Activated T-cell treated with anti-CD3 and anti-CD28 coated beads, Interleukin-2, amount 50 U/mL, for 24 hours (primary cell): Measurements from ENCODE around the gene TBC1D2B.

Experiments used
- DNase-seq: peaks from one replicate; pipeline ENCODE4 v3.0.0-alpha.2; 2020
- H3K27ac Mint-ChIP-seq: 2 replicates; pipeline ENCODE4 v1.8.0; 2020; ENCODE audit warnings: mild to moderate bottlenecking, mixed read lengths
- H3K27me3 Mint-ChIP-seq: 2 replicates; pipeline ENCODE4 v1.8.0; 2020; ENCODE audit warnings: mixed read lengths
- H3K36me3 Mint-ChIP-seq: 2 replicates; pipeline ENCODE4 v1.8.0; 2020; ENCODE audit warnings: low read depth, mixed read lengths
- H3K4me1 Mint-ChIP-seq: 2 replicates; pipeline ENCODE4 v1.8.0; 2020; ENCODE audit warnings: low read depth, mixed read lengths
- H3K4me3 Mint-ChIP-seq: 2 replicates; pipeline ENCODE4 v1.8.0; 2020; ENCODE audit warnings: mild to moderate bottlenecking, moderate library complexity, mixed read lengths
- H3K9me3 Mint-ChIP-seq: 2 replicates; pipeline ENCODE4 v1.8.0; 2020; ENCODE audit warnings: mixed read lengths

Gene TBC1D2B

DNA sequence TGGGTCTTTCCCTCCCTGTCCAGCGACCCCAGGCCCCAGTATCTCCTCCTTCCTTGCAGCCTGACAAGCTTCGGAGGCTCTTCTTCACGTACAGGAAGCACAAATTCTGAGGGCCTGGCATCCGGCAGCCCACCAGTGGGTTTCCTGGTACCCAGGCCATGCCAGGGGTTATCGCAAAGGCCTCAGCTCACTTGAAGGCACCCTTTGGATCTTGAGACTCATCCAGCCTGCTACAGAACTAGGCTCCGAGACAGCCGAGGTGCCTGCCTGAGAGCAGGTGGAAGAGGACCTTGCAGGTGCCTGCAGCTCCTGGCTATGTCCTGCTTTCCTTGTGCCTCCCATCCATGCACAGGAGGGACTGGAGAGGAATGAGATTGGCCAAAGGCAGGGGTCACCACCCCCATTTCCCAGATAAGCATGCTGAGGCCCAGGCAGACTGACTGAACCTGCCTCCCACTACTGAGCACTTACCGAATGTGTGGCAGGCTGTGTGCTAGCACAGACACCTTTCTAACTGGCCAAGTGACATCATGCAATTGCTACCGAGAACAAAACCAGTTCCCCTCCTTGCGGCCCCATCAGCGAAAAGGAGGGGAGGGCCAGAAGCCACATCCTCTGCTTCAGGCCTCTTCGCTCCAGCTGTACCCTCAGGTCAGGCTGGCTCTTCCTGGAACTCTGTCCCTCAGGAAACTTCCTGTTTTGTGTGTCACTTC is 26.1 kb upstream of the TBC1D2B start:
- DNase-seq, result peak; percentile 68
- Mint-ChIP-seq H3K27me3 (no peaks in the 10 kb centered on the region), H3K4me1 (peaks cover 48% of the 10 kb centered on the region), H3K9me3 (no peaks in the 10 kb centered on the region), H3K36me3 (no peaks in the 10 kb centered on the region), H3K27ac (peak overlapping the region; percentile 88), H3K4me3 (peak overlapping the region; percentile 15)

DNA sequence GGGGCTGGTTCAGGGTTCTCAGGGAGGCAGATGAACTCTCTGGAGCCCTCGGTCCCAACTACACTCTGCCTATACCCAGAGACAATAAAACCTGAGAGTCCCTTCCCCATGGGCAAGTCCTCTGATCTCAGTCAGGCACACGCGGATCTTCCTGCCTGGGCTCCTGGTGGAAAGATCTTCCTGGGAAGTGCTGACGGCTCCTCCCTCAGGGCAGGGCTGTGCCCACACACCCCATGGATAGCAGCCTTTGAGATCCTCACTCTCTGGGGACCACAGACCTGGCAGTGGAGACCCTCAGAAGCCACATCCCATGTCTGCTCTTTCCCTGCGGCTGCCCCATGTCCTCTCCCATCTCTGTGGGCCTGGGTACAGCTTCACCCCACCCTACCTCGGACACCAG is 25.2 kb upstream of the TBC1D2B start:
- no peaks in the 10 kb centered on the region for H3K27me3 Mint-ChIP-seq
- H3K36me3 Mint-ChIP-seq, result no peaks in the 10 kb centered on the region
- H3K9me3 Mint-ChIP-seq, result no peaks in the 10 kb centered on the region
- no peak overlapping the region for H3K4me3 Mint-ChIP-seq
- H3K4me1 Mint-ChIP-seq, result peaks cover 46% of the 10 kb centered on the region
- peak overlapping the region; percentile 50 for H3K27ac Mint-ChIP-seq
- DNase-seq, result no peak

DNA sequence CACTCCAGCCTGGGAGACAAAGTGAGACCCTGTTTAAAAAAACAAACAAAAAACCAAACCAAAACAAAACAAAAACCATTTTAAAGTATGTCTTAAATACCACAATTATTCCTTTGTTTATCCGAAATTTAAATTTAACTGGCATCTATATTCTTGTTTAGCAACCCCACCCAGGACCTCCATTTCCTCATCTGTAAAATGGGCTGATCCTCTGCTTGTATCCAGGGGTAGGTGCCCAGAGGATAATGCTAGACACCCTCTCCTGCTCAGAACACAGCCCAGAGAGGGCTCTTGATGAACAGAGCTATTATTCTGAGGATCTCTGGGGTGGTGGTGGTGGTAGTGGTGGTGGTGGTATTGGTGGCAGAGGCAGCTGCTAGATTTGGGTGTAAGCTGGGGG is 24.7 kb upstream of the TBC1D2B start:
- DNase-seq, result no peak
- H3K27me3 Mint-ChIP-seq, result no peaks in the 10 kb centered on the region
- H3K36me3 Mint-ChIP-seq, result no peaks in the 10 kb centered on the region
- H3K4me3 Mint-ChIP-seq, result no peak overlapping the region
- no peaks in the 10 kb centered on the region for H3K9me3 Mint-ChIP-seq
- peak overlapping the region; percentile 50 for H3K27ac Mint-ChIP-seq
- peaks cover 43% of the 10 kb centered on the region for H3K4me1 Mint-ChIP-seq

DNA sequence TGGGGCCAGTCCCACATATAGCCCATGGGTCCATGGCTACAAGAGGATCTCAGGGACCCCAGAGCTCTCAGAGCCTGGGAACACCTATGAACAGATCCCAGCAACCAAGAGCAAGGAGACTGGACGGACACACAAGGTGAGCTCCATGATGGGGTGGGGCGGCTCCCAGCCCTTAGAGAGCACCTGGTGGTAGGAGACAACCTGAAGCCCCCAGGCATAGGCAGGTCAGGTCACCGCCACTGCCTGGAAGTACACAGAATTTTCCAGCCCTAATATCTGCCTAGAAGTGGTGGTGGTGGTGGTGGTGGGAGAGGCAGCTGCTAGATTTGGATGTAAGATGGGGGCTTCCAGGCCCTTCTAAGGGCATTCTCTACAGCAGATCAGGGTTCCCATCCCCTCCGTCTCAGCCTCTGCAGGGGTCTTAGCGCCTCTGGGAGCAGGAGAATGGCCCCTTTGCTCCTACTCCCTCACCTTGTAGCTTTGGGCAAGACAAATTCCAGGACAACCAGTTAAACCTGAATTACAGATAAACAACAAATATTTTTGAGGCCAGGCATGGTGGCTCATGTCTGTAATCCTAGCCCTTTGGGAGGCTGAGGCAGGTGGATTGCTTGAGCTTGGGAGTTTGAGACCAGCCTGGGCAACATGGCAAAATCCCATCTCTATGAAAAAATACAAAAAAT is 24.1 kb upstream of the TBC1D2B start:
- Mint-ChIP-seq H3K9me3 (no peaks in the 10 kb centered on the region), H3K27me3 (no peaks in the 10 kb centered on the region), H3K27ac (no peak overlapping the region), H3K4me3 (no peak overlapping the region), H3K4me1 (peaks cover 41% of the 10 kb centered on the region), H3K36me3 (no peaks in the 10 kb centered on the region)
- DNase-seq, result no peak

DNA sequence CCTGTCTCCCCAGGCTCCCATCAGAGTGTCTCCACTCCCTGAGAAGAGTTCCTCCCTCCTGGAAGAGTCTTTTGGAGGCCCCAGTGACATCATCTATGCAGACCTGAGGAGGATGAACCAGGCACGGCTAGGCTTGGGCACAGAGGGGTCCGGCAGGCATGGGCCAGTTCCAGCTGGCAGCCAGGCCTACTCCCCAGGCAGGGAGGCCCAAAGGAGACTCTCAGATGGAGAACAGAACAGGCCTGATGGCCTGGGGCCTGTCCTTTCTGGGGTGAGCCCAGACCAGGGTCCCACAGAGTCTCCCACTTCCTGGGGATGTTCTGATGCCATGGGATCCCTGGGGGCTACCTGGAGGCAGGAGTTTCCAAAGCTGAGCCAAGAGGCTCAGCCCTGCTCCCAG is 23.4 kb upstream of the TBC1D2B start:
- Mint-ChIP-seq H3K4me3 (no peak overlapping the region), H3K36me3 (no peaks in the 10 kb centered on the region), H3K4me1 (peaks cover 35% of the 10 kb centered on the region), H3K27ac (no peak overlapping the region), H3K27me3 (no peaks in the 10 kb centered on the region), H3K9me3 (no peaks in the 10 kb centered on the region)
- DNase-seq, result peak; percentile 9

DNA sequence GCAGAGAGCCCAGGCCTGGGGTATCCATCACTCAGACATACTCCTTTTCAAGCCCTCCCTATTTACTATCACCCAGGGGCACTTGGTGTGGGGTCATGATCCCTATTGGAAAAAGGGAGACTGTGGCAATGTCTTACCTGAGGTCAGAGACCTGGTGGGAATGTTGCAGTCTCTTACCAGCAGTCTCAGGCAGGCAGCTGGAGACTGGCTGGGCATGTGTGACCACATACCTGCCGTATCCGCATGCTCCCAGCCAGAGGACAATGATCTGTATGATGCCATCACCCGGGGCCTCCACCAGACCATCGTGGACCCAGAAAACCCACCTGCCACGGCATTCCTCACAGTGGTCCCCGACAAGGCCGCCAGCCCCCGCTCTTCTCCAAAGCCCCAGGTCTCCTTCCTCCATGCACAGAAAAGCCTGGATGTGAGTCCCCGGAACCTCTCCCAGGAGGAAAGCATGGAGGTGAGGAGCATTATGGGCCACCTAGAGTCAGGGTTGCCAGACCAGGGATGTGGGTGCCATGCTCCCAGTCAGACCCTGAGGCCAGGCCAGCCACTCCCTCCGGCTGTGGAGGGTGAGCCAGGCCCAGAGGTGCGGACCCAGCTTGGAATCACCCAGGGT is 20.7 kb upstream of the TBC1D2B start:
- H3K4me3 Mint-ChIP-seq, result no peak overlapping the region
- H3K9me3 Mint-ChIP-seq, result no peaks in the 10 kb centered on the region
- H3K27me3 Mint-ChIP-seq, result no peaks in the 10 kb centered on the region
- H3K36me3 Mint-ChIP-seq, result no peaks in the 10 kb centered on the region
- no peak overlapping the region for H3K27ac Mint-ChIP-seq
- peaks cover 9% of the 10 kb centered on the region for H3K4me1 Mint-ChIP-seq
- no peak for DNase-seq

DNA sequence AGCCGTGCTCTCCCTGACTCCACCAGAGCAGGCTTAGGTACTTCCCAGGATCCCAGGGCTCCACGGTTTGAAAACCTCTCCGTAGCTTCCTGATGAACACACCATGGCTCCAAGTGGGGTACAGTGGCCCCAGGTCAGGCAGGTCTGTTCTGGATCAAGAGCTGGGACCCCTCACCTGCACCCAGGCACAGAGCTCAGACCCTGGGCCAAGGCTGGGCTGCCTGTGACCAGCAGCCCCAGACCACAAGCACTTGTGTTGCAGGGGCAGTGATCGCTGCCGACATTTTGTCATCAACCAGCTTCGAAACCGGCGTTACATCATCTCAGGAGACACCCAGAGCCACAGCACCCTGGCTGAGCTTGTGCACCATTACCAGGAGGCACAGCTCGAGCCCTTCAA is 20.2 kb upstream of the TBC1D2B start:
- Mint-ChIP-seq H3K36me3 (no peaks in the 10 kb centered on the region), H3K27ac (no peak overlapping the region), H3K9me3 (no peaks in the 10 kb centered on the region), H3K4me1 (peaks cover 3% of the 10 kb centered on the region), H3K4me3 (no peak overlapping the region), H3K27me3 (no peaks in the 10 kb centered on the region)
- DNase-seq, result no peak

DNA sequence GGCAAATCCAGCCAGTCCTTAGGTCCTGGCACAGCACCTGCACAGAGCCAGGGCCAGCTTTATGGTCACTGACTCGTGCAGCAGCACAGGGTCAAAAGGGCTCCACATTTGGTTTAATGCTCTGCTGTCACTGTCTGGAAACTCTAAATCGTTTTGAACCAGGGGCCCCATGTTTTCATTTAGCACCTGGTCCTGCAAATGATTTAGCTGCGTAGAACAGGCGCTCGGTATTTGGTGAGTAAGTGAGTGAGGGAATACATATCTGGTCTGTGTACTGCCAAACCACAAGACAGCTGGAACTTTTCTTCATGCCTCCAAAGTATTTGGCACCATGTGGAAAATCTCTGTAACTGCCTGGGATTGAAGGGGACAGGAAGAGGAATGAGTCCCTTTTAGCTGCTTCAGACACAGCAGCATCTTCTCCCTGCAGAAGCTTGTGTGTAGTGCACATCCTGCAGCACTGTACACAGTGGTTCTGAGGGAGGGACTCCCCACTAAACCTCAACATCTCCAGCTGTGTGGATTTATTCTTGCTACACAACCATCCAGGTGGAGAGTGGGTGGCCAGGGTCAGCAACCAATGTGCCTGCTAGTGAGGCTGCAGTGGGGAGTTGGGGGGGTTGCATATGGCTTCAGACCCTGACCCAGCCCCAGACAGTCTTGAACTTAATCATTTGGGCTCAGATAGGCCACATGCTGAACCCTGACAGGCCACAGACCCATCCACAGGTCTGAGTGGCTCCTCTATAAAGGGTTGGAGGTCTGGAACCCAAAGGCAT is 15.9 kb upstream of the TBC1D2B start:
- H3K27me3 Mint-ChIP-seq, result no peaks in the 10 kb centered on the region
- no peak overlapping the region for H3K4me3 Mint-ChIP-seq
- H3K36me3 Mint-ChIP-seq, result no peaks in the 10 kb centered on the region
- no peaks in the 10 kb centered on the region for H3K9me3 Mint-ChIP-seq
- H3K4me1 Mint-ChIP-seq, result no peaks in the 10 kb centered on the region
- H3K27ac Mint-ChIP-seq, result no peak overlapping the region
- DNase-seq, result peak; percentile 3

DNA sequence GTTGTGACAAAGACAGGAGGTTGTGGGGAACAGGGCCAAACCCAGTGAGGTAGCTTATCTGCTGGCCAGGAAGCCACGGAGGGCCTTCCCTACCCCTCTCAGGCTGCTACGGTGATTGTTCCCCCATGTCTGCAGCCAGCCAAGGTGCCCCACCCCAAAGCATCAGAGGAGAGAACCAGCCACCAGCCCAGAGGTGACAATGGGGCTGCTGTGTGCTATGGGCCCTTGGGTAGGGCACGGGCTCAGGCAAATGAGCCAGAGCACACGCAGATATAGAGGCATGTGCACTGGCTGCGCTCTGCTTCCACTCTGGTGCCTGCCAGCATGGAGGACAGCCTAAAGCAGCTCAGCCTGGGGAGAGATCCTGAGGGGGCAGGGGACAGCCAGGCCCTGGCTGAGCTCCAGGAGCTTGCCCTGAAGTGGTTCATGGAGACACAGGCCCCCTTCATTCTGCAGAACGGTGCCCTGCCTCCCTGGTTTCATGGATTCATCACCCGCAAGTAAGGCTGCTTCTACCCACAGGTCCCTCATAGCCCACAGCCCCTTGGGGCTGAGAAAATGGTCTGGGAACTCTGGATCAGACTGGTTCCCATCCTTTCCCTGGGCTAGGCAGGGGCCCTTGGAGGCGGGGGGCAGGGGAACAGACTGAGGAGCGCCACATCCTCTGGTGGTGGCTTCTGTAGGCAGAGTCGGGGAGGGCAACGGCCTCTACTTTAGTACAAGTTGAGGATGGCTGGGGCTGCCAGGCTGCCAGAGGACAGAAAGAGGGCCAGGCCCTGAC is 14.9 kb upstream of the TBC1D2B start, which contains the start of gene SH2D7:
Gene SH2D7 (plus strand): TSS at position 301 of the 781 bp plus-strand sequence. CDS start 24 bp downstream, at position 325.
- H3K9me3 Mint-ChIP-seq, result no peaks in the 10 kb centered on the region
- DNase-seq, result peak; percentile 24
- no peaks in the 10 kb centered on the region for H3K4me1 Mint-ChIP-seq
- no peaks in the 10 kb centered on the region for H3K36me3 Mint-ChIP-seq
- H3K4me3 Mint-ChIP-seq, result no peak within 1 kb of the TSS
- H3K27me3 Mint-ChIP-seq, result no peaks in the 10 kb centered on the region
- no peak within 1 kb of the TSS for H3K27ac Mint-ChIP-seq

DNA sequence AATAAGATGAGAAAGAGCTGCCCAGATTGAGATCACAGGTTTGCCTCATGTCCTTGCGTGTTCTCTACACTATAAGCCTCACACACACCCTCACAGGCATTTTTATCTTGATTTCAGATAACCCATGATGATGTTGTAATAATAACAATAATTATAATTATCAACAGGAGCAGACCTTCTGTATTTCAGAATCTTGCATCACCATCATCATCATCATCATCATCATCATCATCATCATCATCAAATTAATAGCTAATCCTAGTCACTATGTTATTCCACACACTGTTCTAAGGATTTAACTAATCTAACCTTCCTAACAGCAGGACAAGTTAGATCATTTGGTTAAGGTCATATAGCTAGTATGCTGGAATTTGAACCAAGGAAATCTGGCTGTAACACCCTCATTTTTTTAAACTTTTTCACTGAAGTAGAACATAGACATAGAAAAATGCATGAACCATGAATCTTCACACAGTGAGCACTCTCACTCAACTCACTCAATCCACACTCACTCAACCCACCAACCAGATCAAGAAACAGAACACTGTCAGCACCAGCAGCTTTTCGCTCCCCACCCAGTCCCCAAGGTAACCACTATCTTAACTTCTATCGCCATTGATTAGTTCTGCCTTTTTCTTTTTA is 13.0 kb upstream of the TBC1D2B start:
- H3K4me3 Mint-ChIP-seq, result no peak overlapping the region
- no peak overlapping the region for H3K27ac Mint-ChIP-seq
- H3K9me3 Mint-ChIP-seq, result no peaks in the 10 kb centered on the region
- H3K36me3 Mint-ChIP-seq, result no peaks in the 10 kb centered on the region
- no peak for DNase-seq
- H3K27me3 Mint-ChIP-seq, result no peaks in the 10 kb centered on the region
- no peaks in the 10 kb centered on the region for H3K4me1 Mint-ChIP-seq

DNA sequence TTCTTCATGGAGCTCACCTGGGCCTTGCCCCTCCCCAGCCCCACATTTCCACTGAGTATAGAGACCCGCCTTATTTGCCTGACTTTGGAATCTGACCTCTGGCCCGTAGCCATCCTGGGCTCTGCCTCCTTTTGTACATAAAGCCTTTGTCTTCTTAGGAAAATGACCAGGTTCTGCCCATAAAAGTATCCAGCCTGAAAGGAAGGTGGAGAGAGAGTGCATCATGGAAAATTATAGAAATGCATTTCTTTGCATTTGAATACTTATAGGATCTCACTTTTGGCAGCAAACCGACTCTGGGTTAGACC is 11.2 kb upstream of the TBC1D2B start:
- Mint-ChIP-seq H3K36me3 (no peaks in the 10 kb centered on the region), H3K4me1 (no peaks in the 10 kb centered on the region), H3K9me3 (no peaks in the 10 kb centered on the region), H3K27ac (no peak overlapping the region), H3K4me3 (no peak overlapping the region), H3K27me3 (no peaks in the 10 kb centered on the region)
- no peak for DNase-seq

DNA sequence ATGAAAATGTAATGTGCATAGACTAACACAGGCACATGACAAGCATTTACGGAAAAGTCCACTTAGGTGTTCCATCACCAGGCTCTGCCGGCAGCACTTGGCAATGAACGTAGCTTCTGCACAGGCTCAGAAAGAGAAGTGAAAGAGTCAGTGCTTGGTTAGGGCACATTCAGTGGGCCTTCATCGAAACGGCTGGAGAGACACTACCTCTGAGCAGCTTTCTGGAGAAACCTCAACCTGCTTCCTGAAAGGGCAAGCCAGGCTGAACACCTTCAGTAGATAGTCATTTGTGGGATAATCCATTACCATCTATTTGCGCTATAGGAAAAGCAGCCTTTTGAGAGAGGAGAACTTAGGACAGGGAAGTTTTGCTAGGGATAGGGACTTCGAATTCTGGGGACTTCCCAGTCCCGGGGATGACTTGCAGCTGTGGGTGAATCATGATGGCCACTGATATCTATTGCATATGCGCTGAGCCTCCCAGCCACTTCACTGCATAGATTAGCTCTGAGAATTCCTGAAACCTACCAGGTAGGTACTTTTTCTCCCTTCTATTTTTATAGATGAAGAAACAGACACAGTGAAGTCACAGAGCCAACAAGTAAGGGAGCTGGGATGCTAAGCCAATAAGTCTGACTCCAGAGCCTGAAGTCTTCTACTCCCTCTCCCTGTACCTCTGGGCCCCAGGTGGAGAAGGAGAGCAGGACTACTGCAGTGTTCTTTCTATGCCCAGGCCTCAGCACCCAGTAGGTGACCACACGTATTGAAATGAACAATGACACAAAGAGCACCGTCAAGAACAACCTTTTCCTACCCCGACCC is 10.7 kb upstream of the TBC1D2B start:
- H3K27ac Mint-ChIP-seq, result no peak overlapping the region
- no peaks in the 10 kb centered on the region for H3K27me3 Mint-ChIP-seq
- DNase-seq, result no peak
- H3K9me3 Mint-ChIP-seq, result no peaks in the 10 kb centered on the region
- no peak overlapping the region for H3K4me3 Mint-ChIP-seq
- no peaks in the 10 kb centered on the region for H3K4me1 Mint-ChIP-seq
- H3K36me3 Mint-ChIP-seq, result no peaks in the 10 kb centered on the region

DNA sequence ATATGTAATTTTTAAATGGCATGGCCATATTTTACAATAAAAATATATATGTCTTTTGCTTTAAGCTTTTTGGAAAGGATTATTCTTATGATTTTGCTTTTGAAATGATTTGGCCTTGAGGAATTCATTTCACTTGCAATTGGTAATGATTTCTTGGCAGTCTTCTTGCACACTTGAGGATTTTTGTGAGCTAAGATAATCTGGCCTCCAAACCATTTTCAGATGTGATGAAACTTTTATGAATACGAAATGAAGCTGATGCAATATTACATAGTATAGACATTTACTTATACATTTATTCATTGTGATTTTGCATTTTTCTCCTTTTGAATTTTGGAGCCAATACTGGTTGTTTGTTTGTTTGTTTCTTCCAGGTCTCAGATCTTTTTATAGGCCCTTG is 8.4 kb upstream of the TBC1D2B start:
- Mint-ChIP-seq H3K4me1 (peaks cover 6% of the 10 kb centered on the region), H3K36me3 (no peaks in the 10 kb centered on the region), H3K9me3 (no peaks in the 10 kb centered on the region), H3K27me3 (no peaks in the 10 kb centered on the region), H3K27ac (no peak overlapping the region), H3K4me3 (no peak overlapping the region)
- no peak for DNase-seq
